Fibroblast of lung (primary cell): ENCODE data around the gene INPP5K.

Experiments used
- CTCF ChIP-seq, 2 donors: IDR thresholded peaks in 1 of 2; conservative IDR thresholded peaks in 1 of 2; 1 replicate in 1 of 2; 2 replicates in 1 of 2; pipeline ENCODE4 v1.5.1; 2011 to 2012; ENCODE audit warnings: low read length in 2 of 2, control low read depth in 1 of 2, inconsistent platforms in 1 of 2, low read depth in 1 of 2, mild to moderate bottlenecking in 1 of 2
- EZH2 ChIP-seq: IDR thresholded peaks from 2 replicates; pipeline ENCODE4 v1.5.1; 2012; ENCODE audit warnings: low read length, control low read depth, mild to moderate bottlenecking; ENCODE audit errors: missing control alignments

- TF ChIP-seq CTCF (conservative IDR thresholded peaks at IDR 0.05 in 1 of 2, IDR thresholded peaks at IDR 0.05 in 1 of 2; ENCODE audit: low read depth in 1 of 2, low read length in 2 of 2): no peak
- no peak for TF ChIP-seq EZH2
These were observed 6.2 kb upstream of the INPP5K start for GRCh38 chr17:1522626-1523025.
